IMR-90 (cell line): ENCODE results near the gene GLIS1. TPM values are rescaled to one million over a fixed set of nuclear protein-coding genes. Genes with fewer than 3 reads are reported as not detected.

Experiments
- ATAC-seq: fragments of 200-7000 bp; cut with Tn5 transposase; 2 replicates; pipeline ENCODE4 v1.9.1; 2020; ENCODE audit warnings: low read depth, mild to moderate bottlenecking, moderate library complexity
- BruUV-seq: library from RNA; stranded (reverse); fragments of 400-500 nt; replicated peaks from 2 replicates; lab custom pipeline; 2021; lab: Mats Ljungman, UMichigan
- CTCF ChIA-PET: fragments of 300-600 bp; formaldehyde crosslinking; extraction: SDS; loops from one replicate; lab custom pipeline; 2021; ENCODE audit warnings: antibody characterized with exemption; lab: Yijun Ruan, JAX
- POLR2A ChIA-PET: fragments of 300-600 bp; sonication (Branson Sonifier 250); formaldehyde crosslinking; loops from one replicate; lab custom pipeline; 2022; ENCODE audit warnings: antibody characterized with exemption; ENCODE audit not compliant: unreplicated experiment; lab: Charles Lee
- DNase-seq: peaks from one replicate; pipeline ENCODE4 v3.0.0; 2013
- H2AFZ ChIP-seq: replicated peaks from 2 replicates; pipeline ENCODE3; 2013; ENCODE audit warnings: low read length, mild to moderate bottlenecking; ENCODE audit not compliant: poor library complexity
- H2AK5ac ChIP-seq: 2 replicates; pipeline ENCODE4 v1.6.1; 2013; ENCODE audit warnings: low read depth, low read length, inconsistent platforms
- H2AK9ac ChIP-seq: replicated peaks from 2 replicates; pipeline ENCODE3; 2013; ENCODE audit warnings: mild to moderate bottlenecking, low read depth, low read length, moderate library complexity; ENCODE audit not compliant: poor library complexity
- H2BK120ac ChIP-seq: 2 replicates; pipeline ENCODE4 v1.6.1; 2013; ENCODE audit warnings: low read depth, low read length, inconsistent platforms
- H2BK15ac ChIP-seq: 3 replicates; pipeline ENCODE4 v1.6.1; 2013; ENCODE audit warnings: low read depth, low read length, inconsistent platforms
- H2BK20ac ChIP-seq: 2 replicates; pipeline ENCODE4 v1.6.1; 2013; ENCODE audit warnings: low read depth, mild to moderate bottlenecking, inconsistent platforms, low read length, moderate library complexity
- H2BK5ac ChIP-seq: 2 replicates; pipeline ENCODE4 v1.6.1; 2013; ENCODE audit warnings: mild to moderate bottlenecking, low read depth, low read length, inconsistent platforms; ENCODE audit not compliant: poor library complexity, severe bottlenecking
- H3K14ac ChIP-seq: replicated peaks from 2 replicates; pipeline ENCODE4 v1.6.1; 2013; ENCODE audit warnings: low read depth, low read length, inconsistent platforms
- H3K18ac ChIP-seq: 2 replicates; pipeline ENCODE4 v1.6.1; 2013; ENCODE audit warnings: low read depth, low read length, control low read depth
- H3K23ac ChIP-seq: 2 replicates; pipeline ENCODE4 v1.6.1; 2013; ENCODE audit warnings: low read depth, low read length, inconsistent platforms
- H3K27ac ChIP-seq: 2 replicates; pipeline ENCODE4 v1.5.1; 2013; ENCODE audit warnings: mild to moderate bottlenecking, control low read depth, low read length; ENCODE audit not compliant: insufficient read depth
- H3K27me3 ChIP-seq: 2 replicates; pipeline ENCODE4 v1.6.1; 2013; ENCODE audit warnings: low read length; ENCODE audit not compliant: control insufficient read depth, insufficient read depth
- H3K36me3 ChIP-seq: 2 replicates; pipeline ENCODE4 v1.6.1; 2013; ENCODE audit warnings: low read length, mixed read lengths; ENCODE audit not compliant: control insufficient read depth, insufficient read depth
- H3K4ac ChIP-seq: 2 replicates; pipeline ENCODE4 v1.6.1; 2013; ENCODE audit warnings: low read depth, low read length, inconsistent platforms
- H3K4me1 ChIP-seq: 2 replicates; pipeline ENCODE4 v1.6.1; 2013; ENCODE audit warnings: low read length, mixed read lengths; ENCODE audit not compliant: control insufficient read depth, insufficient read depth
- H3K4me2 ChIP-seq: 2 replicates; pipeline ENCODE4 v1.6.1; 2013; ENCODE audit warnings: low read depth, mild to moderate bottlenecking, control low read depth, low read length, moderate library complexity
- H3K4me3 ChIP-seq: 2 replicates; pipeline ENCODE4 v1.5.1; 2013; ENCODE audit warnings: low read depth, mild to moderate bottlenecking, control low read depth, low read length, moderate library complexity; ENCODE audit not compliant: insufficient read depth
- H3K56ac ChIP-seq: 2 replicates; pipeline ENCODE4 v1.6.1; 2013; ENCODE audit warnings: low read length, inconsistent platforms; ENCODE audit not compliant: insufficient read depth; ENCODE audit errors: extremely low read depth
- H3K79me1 ChIP-seq, 2 experiments: 2 replicates each; pipeline ENCODE4 v1.6.1; 2013; ENCODE audit warnings: low read length in 2 of 2, inconsistent platforms in 1 of 2, low read depth in 1 of 2
- H3K9ac ChIP-seq: 2 replicates; pipeline ENCODE4 v1.6.1; 2013; ENCODE audit warnings: low read depth, low read length, control low read depth
- H3K9me1 ChIP-seq: 2 replicates; pipeline ENCODE4 v1.6.1; 2013; ENCODE audit warnings: low read length, inconsistent platforms; ENCODE audit not compliant: insufficient read depth
- H3K9me3 ChIP-seq: 2 replicates; pipeline ENCODE4 v1.6.1; 2013; ENCODE audit warnings: low read length; ENCODE audit not compliant: control insufficient read depth, insufficient read depth
- H4K20me1 ChIP-seq: 2 replicates; pipeline ENCODE4 v1.6.1; 2013; ENCODE audit warnings: low read length, inconsistent platforms; ENCODE audit not compliant: insufficient read depth
- H4K5ac ChIP-seq: 2 replicates; pipeline ENCODE4 v1.6.1; 2013; ENCODE audit warnings: mild to moderate bottlenecking, low read depth, low read length, control low read depth
- H4K8ac ChIP-seq, 2 experiments: 2 replicates each; pipeline ENCODE4 v1.6.1; 2013; ENCODE audit warnings: low read depth in 2 of 2, low read length in 2 of 2, control low read depth in 1 of 2, inconsistent platforms in 1 of 2
- H4K91ac ChIP-seq: 2 replicates; pipeline ENCODE4 v1.6.1; 2013; ENCODE audit warnings: low read depth, low read length, inconsistent platforms; ENCODE audit not compliant: insufficient read depth
- CEBPB ChIP-seq: IDR thresholded peaks from 2 replicates; pipeline ENCODE4 v1.6.1; 2012; ENCODE audit warnings: low read depth, low read length, improper control_type of control experiment
- CHD1 ChIP-seq: IDR thresholded peaks from 2 replicates; pipeline ENCODE4 v1.6.1; 2012; ENCODE audit warnings: low read depth, low read length, improper control_type of control experiment
- FOS ChIP-seq: fragments of 150-350 bp; IDR thresholded peaks from 2 replicates; pipeline ENCODE4 v1.6.1; 2016; ENCODE audit warnings: low read depth, low read length
- MAFK ChIP-seq: IDR thresholded peaks from 2 replicates; pipeline ENCODE4 v1.6.1; 2012; ENCODE audit warnings: low read depth, low read length, improper control_type of control experiment
- MXI1 ChIP-seq: IDR thresholded peaks from 2 replicates; pipeline ENCODE4 v1.6.1; 2012; ENCODE audit warnings: low read depth, mild to moderate bottlenecking, low read length, moderate library complexity, borderline replicate concordance
- NFE2L2 ChIP-seq: fragments of 150-350 bp; IDR thresholded peaks from 2 replicates; pipeline ENCODE4 v1.6.1; 2016; ENCODE audit warnings: low read depth, mild to moderate bottlenecking, low read length
- RAD21 ChIP-seq: IDR thresholded peaks from 2 replicates; pipeline ENCODE4 v1.6.1; 2012; ENCODE audit warnings: low read length, improper control_type of control experiment
- RCOR1 ChIP-seq: IDR thresholded peaks from 2 replicates; pipeline ENCODE4 v1.6.1; 2012; ENCODE audit warnings: mild to moderate bottlenecking, low read length, improper control_type of control experiment; ENCODE audit not compliant: insufficient replicate concordance
- RFX5 ChIP-seq: IDR thresholded peaks from 2 replicates; pipeline ENCODE4 v1.8.0; 2012; ENCODE audit warnings: low read depth, mild to moderate bottlenecking, low read length, moderate library complexity
- SMC3 ChIP-seq: fragments of 150-350 bp; IDR thresholded peaks from 2 replicates; pipeline ENCODE4 v1.6.1; 2016; ENCODE audit warnings: low read depth, mild to moderate bottlenecking, antibody characterized with exemption, low read length, moderate library complexity
- USF2 ChIP-seq: fragments of 150-350 bp; IDR thresholded peaks from 2 replicates; pipeline ENCODE4 v1.6.1; 2017; ENCODE audit warnings: mild to moderate bottlenecking, antibody characterized with exemption, low read length, low read depth
- WGBS, 2 experiments: methylation state at CpG; one replicate each; pipeline versions ENCODE4 v1.1.5 to v1.1.7; 2013; ENCODE audit warnings: missing lambda C conversion rate in 2 of 2; ENCODE audit not compliant: insufficient read length in 1 of 2; ENCODE audit errors: extremely low coverage in 2 of 2; 5-methylcytosine and 5-hydroxymethylcytosine counted together
- dilution Hi-C: fragments of 300-500 bp; cut with HindIII; formaldehyde crosslinking; loops from one replicate; pipeline ENCODE4 v1.14.3; 2018; ENCODE audit warnings: low sequenced_read_pairs; ENCODE audit not compliant: unreplicated experiment
- in situ Hi-C: fragments of 300-500 bp; cut with MboI; formaldehyde crosslinking; loops from 3 replicates; pipeline ENCODE4 v1.14.3; 2019; ENCODE audit warnings: low sequenced_read_pairs, inconsistent platforms, mixed read lengths
- intact Hi-C: fragments of 100-400 bp; cut with micrococcal nuclease; formaldehyde crosslinking; loops from 2 replicates; pipeline ENCODE4 v1.10.0; 2022
- polyA plus RNA-seq, 3 experiments: library from polyadenylated mRNA; depleted of rRNA; stranded (reverse); fragments of >200 nt; gene quantifications; 2 replicates each; pipeline ENCODE4 v1.2.3, GENCODE V29; 2012; ENCODE audit warnings: low replicate concordance in 1 of 3
- total RNA-seq: library from RNA; depleted of rRNA; stranded (reverse); fragments of >200 nt; gene quantifications from 2 replicates; pipeline ENCODE4 v1.2.3, GENCODE V29; 2012
- TF ChIP-seq, protein P1 (sequence below): conservative IDR thresholded peaks from 2 replicates; pipeline ENCODE4 v1.5.1; 2012; ENCODE audit warnings: mild to moderate bottlenecking, low read depth, low read length, improper control_type of control experiment

Gene GLIS1
- total and polyA plus RNA-seq, 2 of the 4 experiments (the other 2 are of a cell fraction): 0.18 to 2.3 TPM

DNA sequence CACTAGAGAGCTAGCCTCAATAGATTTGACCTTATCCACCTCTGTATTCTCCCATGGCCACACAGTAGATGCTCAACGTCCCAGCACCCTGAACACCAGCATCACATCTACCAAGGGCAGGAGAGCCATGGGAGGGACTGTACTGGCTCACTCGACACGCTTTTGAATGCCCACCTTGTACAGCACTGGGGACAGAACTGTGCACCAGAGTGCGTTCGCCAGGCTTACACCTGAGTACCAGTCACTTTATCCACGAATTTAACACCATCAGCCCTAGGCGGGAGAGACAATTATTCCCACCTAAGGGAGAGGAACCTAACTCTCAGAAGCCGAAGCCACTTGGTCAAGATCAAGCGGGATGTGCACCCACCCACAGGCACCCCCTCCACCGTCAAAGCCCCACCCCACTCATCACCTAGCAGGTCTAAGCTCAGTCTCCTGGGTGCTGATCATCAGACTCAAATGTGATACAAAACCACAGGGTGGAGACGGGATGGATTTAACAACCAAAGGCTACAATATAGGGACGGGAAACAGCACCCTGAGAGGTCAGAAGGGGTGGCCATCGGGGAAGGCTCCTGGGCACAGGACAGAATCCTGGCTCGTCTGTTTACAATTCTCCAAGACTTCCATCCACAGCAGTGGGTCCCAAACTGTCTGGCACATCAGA, 110.5 kb downstream of the GLIS1 start:
- Histone ChIP-seq H3K27ac (no peak overlapping the region), H2BK20ac (no peak overlapping the region), H2BK5ac (no peak overlapping the region), H3K4me3 (no peak overlapping the region), H4K20me1 (peaks cover 12% of the 10 kb centered on the region), H4K5ac (no peak overlapping the region), H3K14ac (no peak overlapping the region), H3K56ac (no peak overlapping the region), H3K18ac (no peak overlapping the region), H3K4me2 (no peak overlapping the region), H2AK9ac (no peak overlapping the region), H4K91ac (no peak overlapping the region), H3K23ac (no peak overlapping the region), H3K9ac (no peak overlapping the region), H3K9me3 (no peaks in the 10 kb centered on the region), H3K4me1 (no peaks in the 10 kb centered on the region; the same call in 1 of the 2 replicates), H3K4ac (no peak overlapping the region), H2BK120ac (no peak overlapping the region), H2BK15ac (no peak overlapping the region), H2AFZ (no peak overlapping the region), H3K27me3 (no peaks in the 10 kb centered on the region), H2AK5ac (no peak overlapping the region), H3K9me1 (peaks cover 19% of the 10 kb centered on the region), H3K79me1 (peaks cover 0 to 19% of the 10 kb centered on the region in 2 experiments; a peak in 1 of 4 replicates), H4K8ac (no peak overlapping the region), H3K36me3 (no peaks in the 10 kb centered on the region)
- no peak for TF ChIP-seq NFE2L2
- no peak for TF ChIP-seq USF2
- no peak for TF ChIP-seq MAFK
- no peak for TF ChIP-seq SMC3
- TF ChIP-seq, protein P1, sequence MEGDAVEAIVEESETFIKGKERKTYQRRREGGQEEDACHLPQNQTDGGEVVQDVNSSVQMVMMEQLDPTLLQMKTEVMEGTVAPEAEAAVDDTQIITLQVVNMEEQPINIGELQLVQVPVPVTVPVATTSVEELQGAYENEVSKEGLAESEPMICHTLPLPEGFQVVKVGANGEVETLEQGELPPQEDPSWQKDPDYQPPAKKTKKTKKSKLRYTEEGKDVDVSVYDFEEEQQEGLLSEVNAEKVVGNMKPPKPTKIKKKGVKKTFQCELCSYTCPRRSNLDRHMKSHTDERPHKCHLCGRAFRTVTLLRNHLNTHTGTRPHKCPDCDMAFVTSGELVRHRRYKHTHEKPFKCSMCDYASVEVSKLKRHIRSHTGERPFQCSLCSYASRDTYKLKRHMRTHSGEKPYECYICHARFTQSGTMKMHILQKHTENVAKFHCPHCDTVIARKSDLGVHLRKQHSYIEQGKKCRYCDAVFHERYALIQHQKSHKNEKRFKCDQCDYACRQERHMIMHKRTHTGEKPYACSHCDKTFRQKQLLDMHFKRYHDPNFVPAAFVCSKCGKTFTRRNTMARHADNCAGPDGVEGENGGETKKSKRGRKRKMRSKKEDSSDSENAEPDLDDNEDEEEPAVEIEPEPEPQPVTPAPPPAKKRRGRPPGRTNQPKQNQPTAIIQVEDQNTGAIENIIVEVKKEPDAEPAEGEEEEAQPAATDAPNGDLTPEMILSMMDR: no peak
- TF ChIP-seq RFX5: no peak
- no peak for TF ChIP-seq CHD1
- no peak for TF ChIP-seq RAD21
- TF ChIP-seq CEBPB: no peak
- no peak for TF ChIP-seq RCOR1
- no peak for TF ChIP-seq MXI1
- TF ChIP-seq FOS: no peak
- ATAC-seq: no peak
- ChIA-PET CTCF (no interaction called here), POLR2A (no interaction called here)
- WGBS, 2 experiments: 78% methylated on average over 4 of the region's 14 CpGs; no CpG with 5 or more reads in 1 of the 2 experiments
- no peak for DNase-seq
- in situ Hi-C loops: no loop called here
- dilution Hi-C loops: no loop called here
- intact Hi-C loops: no loop called here
- BruUV-seq: no TSS peak
